Neural progenitor cell (in vitro differentiated cells): ENCODE results near the gene BAZ1A.

Source experiments
- EZH2 ChIP-seq: fragments of 200-600 bp; sonication (generic); IDR thresholded peaks from 2 replicates; pipeline ENCODE4 v1.6.1; 2017; ENCODE audit warnings: antibody characterized with exemption, mild to moderate bottlenecking, moderate library complexity
- TF ChIP-seq, protein P1 (sequence below): fragments of 200-600 bp; sonication (generic); IDR thresholded peaks from 2 replicates; pipeline ENCODE4 v1.5.1; 2017; ENCODE audit warnings: antibody characterized with exemption, mild to moderate bottlenecking

DNA sequence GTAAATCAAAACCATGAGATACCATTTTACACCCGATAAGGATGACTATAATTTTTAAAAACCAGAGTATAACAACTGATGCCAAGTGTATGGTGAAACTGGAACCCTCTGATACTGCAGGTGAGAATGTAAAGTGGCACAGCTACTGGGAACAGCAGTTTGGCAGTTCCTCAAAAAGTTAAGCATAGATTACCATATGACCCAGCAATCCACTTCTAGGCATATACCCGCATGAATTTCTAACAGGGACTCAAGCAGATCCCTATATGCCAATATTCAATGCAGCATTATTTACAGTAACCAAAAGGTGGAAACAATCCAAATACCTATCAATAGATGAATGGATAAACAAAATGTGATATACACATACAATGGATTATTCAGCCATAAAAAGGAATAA lies 57.4 kb downstream of the BAZ1A start:
- TF ChIP-seq, protein P1, sequence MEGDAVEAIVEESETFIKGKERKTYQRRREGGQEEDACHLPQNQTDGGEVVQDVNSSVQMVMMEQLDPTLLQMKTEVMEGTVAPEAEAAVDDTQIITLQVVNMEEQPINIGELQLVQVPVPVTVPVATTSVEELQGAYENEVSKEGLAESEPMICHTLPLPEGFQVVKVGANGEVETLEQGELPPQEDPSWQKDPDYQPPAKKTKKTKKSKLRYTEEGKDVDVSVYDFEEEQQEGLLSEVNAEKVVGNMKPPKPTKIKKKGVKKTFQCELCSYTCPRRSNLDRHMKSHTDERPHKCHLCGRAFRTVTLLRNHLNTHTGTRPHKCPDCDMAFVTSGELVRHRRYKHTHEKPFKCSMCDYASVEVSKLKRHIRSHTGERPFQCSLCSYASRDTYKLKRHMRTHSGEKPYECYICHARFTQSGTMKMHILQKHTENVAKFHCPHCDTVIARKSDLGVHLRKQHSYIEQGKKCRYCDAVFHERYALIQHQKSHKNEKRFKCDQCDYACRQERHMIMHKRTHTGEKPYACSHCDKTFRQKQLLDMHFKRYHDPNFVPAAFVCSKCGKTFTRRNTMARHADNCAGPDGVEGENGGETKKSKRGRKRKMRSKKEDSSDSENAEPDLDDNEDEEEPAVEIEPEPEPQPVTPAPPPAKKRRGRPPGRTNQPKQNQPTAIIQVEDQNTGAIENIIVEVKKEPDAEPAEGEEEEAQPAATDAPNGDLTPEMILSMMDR, result no peak
- no peak for TF ChIP-seq EZH2
